ENCODE measurements around the gene TMEM52B. TPM values are rescaled to one million over a fixed set of nuclear protein-coding genes. Genes with fewer than 3 reads are reported as not detected.
A peak's percentile ranks its signal among the peaks of the same experiment; 100 is the strongest.
"Not testable (repeated sequence)": the region's sequence is repeated elsewhere in the genome, so short reads cannot be mapped to it uniquely, and the experiment has no call there.

The TMEM52B gene
- total RNA-seq, 3 donors from 2014 or later, result not detected

GRCh38 chr12:10186299-10186698, 7.5 kb downstream of the TMEM52B start:
- H3K36me3 Mint-ChIP-seq (ENCODE audit: insufficient read depth), result no peaks in the 10 kb centered on the region
- peaks cover 30% of the 10 kb centered on the region for H3K27me3 Mint-ChIP-seq (ENCODE audit: low read depth)
- H3K4me1 Mint-ChIP-seq (ENCODE audit: low read depth), result peaks cover 6% of the 10 kb centered on the region
- no peak for ATAC-seq
- no peak overlapping the region for H3K4me3 Mint-ChIP-seq
- no peaks in the 10 kb centered on the region for H3K9me3 Mint-ChIP-seq
- no peak for DNase-seq

DNA sequence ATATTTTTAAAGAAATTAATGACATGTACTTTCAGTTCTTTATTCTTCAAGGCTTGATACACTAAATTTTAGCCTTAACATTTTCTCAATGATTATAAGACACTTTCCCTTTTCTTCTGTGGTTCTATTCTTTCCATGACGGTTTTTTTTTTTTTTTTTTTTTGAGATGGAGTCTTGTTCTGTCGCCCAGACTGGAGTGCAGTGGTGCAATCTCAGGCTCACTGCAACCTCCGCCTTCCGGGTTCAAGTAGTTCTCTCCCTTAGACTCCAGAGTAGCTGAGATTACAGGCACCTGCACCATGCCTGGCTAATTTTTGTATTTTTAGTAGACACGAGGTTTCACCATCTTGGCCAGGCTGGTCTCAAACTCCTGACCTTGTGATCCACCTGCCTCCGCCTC, 8.1 kb downstream of the TMEM52B start:
- not testable (repeated sequence) for ATAC-seq; H3K4me3 Mint-ChIP-seq; H3K4me1 Mint-ChIP-seq (ENCODE audit: low read depth); H3K9me3 Mint-ChIP-seq; H3K36me3 Mint-ChIP-seq (ENCODE audit: insufficient read depth); DNase-seq
- peaks cover 29% of the 10 kb centered on the region for H3K27me3 Mint-ChIP-seq (ENCODE audit: low read depth)

DNA sequence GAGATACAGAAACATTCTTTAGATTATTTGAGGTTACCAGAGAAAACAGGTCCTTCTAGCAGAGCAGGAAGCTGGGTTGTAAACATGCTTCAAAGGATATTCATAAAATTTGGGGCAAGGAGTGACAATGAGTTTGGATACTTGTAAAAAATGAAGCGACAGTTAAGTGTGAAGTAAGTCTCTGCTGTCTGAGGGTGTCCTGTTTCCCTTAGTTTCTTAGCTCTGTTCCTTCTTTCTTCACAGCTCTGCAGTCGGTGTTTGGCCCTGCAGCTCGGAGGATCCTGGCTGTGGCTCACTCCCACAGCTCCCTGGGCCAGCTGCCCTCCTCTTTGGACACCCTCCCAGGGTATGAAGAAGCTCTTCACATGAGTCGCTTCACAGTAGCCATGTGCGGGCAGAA, 10.8 kb downstream of the TMEM52B start:
- Mint-ChIP-seq H3K9me3 (no peaks in the 10 kb centered on the region), H3K4me1 (ENCODE audit: low read depth) (peaks cover 2% of the 10 kb centered on the region), H3K27me3 (ENCODE audit: low read depth) (peaks cover 18% of the 10 kb centered on the region), H3K36me3 (ENCODE audit: insufficient read depth) (no peaks in the 10 kb centered on the region), H3K4me3 (no peak overlapping the region)
- DNase-seq (no peak), ATAC-seq (no peak)

DNA sequence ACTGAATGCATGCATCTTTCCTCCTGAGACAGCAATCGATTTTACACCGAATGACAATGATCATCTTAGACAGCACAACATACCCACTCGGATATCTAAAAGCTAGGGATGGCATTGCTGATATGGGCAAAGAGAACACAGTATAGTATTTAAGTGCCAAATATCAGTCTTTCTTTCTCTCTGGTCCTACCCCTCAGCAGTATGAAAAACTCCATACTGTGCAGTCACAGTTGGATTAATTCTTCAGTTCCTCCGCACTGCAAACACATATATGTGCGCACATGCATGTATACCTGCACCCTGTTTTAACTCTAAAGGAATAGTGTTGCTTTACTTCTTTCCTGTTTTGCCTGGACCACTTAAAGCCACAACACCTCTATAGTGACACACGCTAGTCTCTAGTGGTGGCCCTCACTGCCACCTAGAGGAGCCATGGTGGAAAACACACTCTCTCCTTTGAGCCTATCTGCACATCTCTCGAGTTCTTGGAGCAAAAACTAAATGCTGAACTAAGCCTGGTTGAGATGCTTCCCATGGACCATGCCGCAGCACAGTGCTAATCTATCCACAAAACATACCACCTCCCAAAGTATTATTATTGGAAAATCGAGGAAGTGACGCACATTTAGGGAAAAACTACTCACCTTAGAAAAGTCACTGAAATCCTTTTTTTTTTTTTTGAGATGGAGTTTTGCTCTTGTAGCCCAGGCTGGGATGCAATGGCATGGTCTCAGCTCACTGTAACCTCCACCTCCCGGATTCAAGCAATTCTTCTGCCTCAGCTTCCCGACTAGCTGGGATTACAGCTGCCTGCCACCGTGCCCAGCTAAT, 11.9 kb downstream of the TMEM52B start:
- Mint-ChIP-seq H3K9me3 (no peaks in the 10 kb centered on the region), H3K36me3 (ENCODE audit: insufficient read depth) (no peaks in the 10 kb centered on the region), H3K4me3 (no peak overlapping the region), H3K27me3 (ENCODE audit: low read depth) (peaks cover 10% of the 10 kb centered on the region), H3K4me1 (ENCODE audit: low read depth) (peaks cover 2% of the 10 kb centered on the region)
- DNase-seq, result peak; percentile 40
- ATAC-seq, result peak; percentile 99

GRCh38 chr12:10191865-10192264, 13.0 kb downstream of the TMEM52B start:
- Mint-ChIP-seq H3K27me3 (ENCODE audit: low read depth) (peaks cover 13% of the 10 kb centered on the region), H3K4me1 (ENCODE audit: low read depth) (peaks cover 5% of the 10 kb centered on the region), H3K36me3 (ENCODE audit: insufficient read depth) (no peaks in the 10 kb centered on the region), H3K4me3 (no peak overlapping the region), H3K9me3 (no peaks in the 10 kb centered on the region)
- ATAC-seq, result no peak
- no peak for DNase-seq

GRCh38 chr12:10194160-10194670, 15.4 kb downstream of the TMEM52B start:
- Mint-ChIP-seq H3K36me3 (ENCODE audit: insufficient read depth) (no peaks in the 10 kb centered on the region), H3K4me1 (ENCODE audit: low read depth) (peaks cover 5% of the 10 kb centered on the region), H3K27me3 (ENCODE audit: low read depth) (peaks cover 13% of the 10 kb centered on the region), H3K4me3 (no peak overlapping the region), H3K9me3 (no peaks in the 10 kb centered on the region)
- DNase-seq (no peak), ATAC-seq (no peak)

GRCh38 chr12:10196210-10196609, 17.4 kb downstream of the TMEM52B start:
- Mint-ChIP-seq H3K27me3 (ENCODE audit: low read depth) (peaks cover 17% of the 10 kb centered on the region), H3K9me3 (no peaks in the 10 kb centered on the region), H3K4me1 (ENCODE audit: low read depth) (peaks cover 4% of the 10 kb centered on the region), H3K4me3 (no peak overlapping the region), H3K36me3 (ENCODE audit: insufficient read depth) (no peaks in the 10 kb centered on the region)
- ATAC-seq, result no peak
- DNase-seq, result no peak

GRCh38 chr12:10197879-10198278, 19.0 kb downstream of the TMEM52B start:
- H3K4me3 Mint-ChIP-seq, result no peak overlapping the region

DNA sequence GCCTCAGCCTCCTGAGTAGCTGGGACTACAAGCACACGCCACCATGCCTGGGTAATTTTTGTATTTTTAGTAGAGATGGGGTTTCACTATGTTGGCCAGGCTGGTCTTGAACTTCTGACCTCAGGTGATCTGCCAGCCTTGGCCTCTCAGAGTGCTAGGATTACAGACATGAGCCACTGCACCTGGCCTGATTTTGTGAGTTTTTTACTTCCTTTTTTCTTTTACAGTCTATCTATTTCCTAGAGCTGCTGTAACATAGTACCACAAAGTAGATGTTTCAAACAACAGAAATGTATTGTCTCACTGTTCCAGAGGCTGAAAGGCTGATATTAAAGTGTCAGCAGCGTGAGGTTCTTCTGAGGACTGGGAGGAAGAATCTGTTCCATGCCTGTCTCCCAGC, 25.7 kb downstream of the TMEM52B start:
- not testable (repeated sequence) for H3K36me3 Mint-ChIP-seq (ENCODE audit: insufficient read depth); DNase-seq; H3K4me1 Mint-ChIP-seq (ENCODE audit: low read depth); H3K9me3 Mint-ChIP-seq; H3K27me3 Mint-ChIP-seq (ENCODE audit: low read depth); H3K4me3 Mint-ChIP-seq; ATAC-seq

More at GRCh38 chr12:10197879-10198278, 19.0 kb downstream of the TMEM52B start:
- peaks cover 12% of the 10 kb centered on the region for H3K27me3 Mint-ChIP-seq (ENCODE audit: low read depth)
- no peak for DNase-seq
- H3K36me3 Mint-ChIP-seq (ENCODE audit: insufficient read depth), result no peaks in the 10 kb centered on the region
- H3K9me3 Mint-ChIP-seq, result no peaks in the 10 kb centered on the region
- peaks cover 4% of the 10 kb centered on the region for H3K4me1 Mint-ChIP-seq (ENCODE audit: low read depth)
- no peak for ATAC-seq

DNA sequence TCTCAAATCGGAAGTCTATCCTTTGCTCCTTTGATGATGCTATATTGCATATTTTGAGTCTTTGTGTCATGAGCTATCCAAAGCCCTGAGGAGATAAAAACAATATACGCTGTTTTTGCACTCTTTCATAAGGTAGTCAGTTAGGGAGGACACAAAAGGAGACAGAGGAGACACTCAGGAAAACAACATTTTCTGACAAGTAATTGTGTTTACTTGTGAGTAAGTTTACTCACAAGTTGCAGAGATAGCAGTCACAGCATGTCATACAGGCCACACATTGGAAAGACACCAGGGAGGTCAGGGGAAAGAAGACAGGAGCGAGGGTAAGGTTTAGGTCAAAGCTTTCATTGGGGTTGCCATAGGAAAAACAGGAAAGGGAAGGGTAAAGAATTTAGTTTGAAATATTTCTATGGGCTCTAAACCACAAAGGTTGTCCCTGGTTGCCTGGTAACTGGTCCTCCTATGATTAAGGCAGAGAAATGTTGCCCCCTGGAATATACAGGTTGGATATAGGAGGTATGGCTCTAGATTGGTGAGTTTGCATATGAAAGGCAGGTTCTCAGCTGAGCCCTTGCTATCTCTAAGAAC, 26.5 kb downstream of the TMEM52B start:
- DNase-seq (no peak), ATAC-seq (no peak)
- H3K36me3 Mint-ChIP-seq (ENCODE audit: insufficient read depth), result no peaks in the 10 kb centered on the region
- no peak overlapping the region for H3K4me3 Mint-ChIP-seq
- H3K4me1 Mint-ChIP-seq (ENCODE audit: low read depth), result no peaks in the 10 kb centered on the region
- H3K9me3 Mint-ChIP-seq, result no peaks in the 10 kb centered on the region
- H3K27me3 Mint-ChIP-seq (ENCODE audit: low read depth), result peaks cover 2% of the 10 kb centered on the region

- H3K4me3 Mint-ChIP-seq, result no peak overlapping the region
- DNase-seq (no peak), ATAC-seq (no peak)
- peaks cover 2% of the 10 kb centered on the region for H3K27me3 Mint-ChIP-seq (ENCODE audit: low read depth)
- H3K36me3 Mint-ChIP-seq (ENCODE audit: insufficient read depth), result no peaks in the 10 kb centered on the region
- H3K4me1 Mint-ChIP-seq (ENCODE audit: low read depth), result peaks cover 4% of the 10 kb centered on the region
- H3K9me3 Mint-ChIP-seq, result no peaks in the 10 kb centered on the region
Measured at GRCh38 chr12:10207136-10207535, 28.3 kb downstream of the TMEM52B start.

DNA sequence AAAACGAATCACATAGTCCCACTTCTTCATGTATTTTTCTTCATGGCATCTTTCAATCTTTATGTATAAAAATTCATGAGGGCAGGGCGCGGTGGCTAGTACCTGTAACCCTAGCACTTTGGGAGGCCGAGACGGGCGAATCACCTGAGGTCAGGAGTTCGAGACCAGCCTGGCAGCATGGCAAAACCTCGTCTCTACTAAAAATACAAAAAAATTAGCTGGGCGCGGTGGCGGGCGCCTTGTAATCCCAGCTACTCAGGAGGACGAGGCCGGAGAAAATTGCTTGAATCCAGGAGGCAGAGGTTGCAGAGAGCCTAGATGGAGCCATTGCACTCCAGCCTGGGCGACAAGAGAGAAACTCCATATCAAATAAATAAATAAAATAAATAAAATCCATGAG, 31.4 kb downstream of the TMEM52B start:
- H3K36me3 Mint-ChIP-seq (ENCODE audit: insufficient read depth), result no peaks in the 10 kb centered on the region
- no peak overlapping the region for H3K4me3 Mint-ChIP-seq
- H3K9me3 Mint-ChIP-seq, result no peaks in the 10 kb centered on the region
- no peak for ATAC-seq
- H3K4me1 Mint-ChIP-seq (ENCODE audit: low read depth), result peaks cover 26% of the 10 kb centered on the region
- H3K27me3 Mint-ChIP-seq (ENCODE audit: low read depth), result peaks cover 2% of the 10 kb centered on the region
- DNase-seq, result no peak

GRCh38 chr12:10211101-10211939, 32.5 kb downstream of the TMEM52B start:
- no peaks in the 10 kb centered on the region for H3K9me3 Mint-ChIP-seq
- H3K36me3 Mint-ChIP-seq (ENCODE audit: insufficient read depth), result no peaks in the 10 kb centered on the region
- H3K4me1 Mint-ChIP-seq (ENCODE audit: low read depth), result peaks cover 31% of the 10 kb centered on the region
- H3K4me3 Mint-ChIP-seq, result no peak overlapping the region
- ATAC-seq, result no peak
- no peak for DNase-seq
- H3K27me3 Mint-ChIP-seq (ENCODE audit: low read depth), result peaks cover 2% of the 10 kb centered on the region

- Mint-ChIP-seq H3K4me3 (peak overlapping the region; percentile 92), H3K9me3 (no peaks in the 10 kb centered on the region), H3K4me1 (ENCODE audit: low read depth) (peaks cover 31% of the 10 kb centered on the region), H3K36me3 (ENCODE audit: insufficient read depth) (no peaks in the 10 kb centered on the region), H3K27me3 (ENCODE audit: low read depth) (peaks cover 2% of the 10 kb centered on the region)
- DNase-seq, result peak; percentile 81
- peak; percentile 79 to 82 for ATAC-seq
Measured at GRCh38 chr12:10211940-10212738, 33.3 kb downstream of the TMEM52B start.
